A549 (cell line): ENCODE data around the gene ACYP2.

Experiments
- CBX8 ChIP-seq: fragments of 200-600 bp; sonication (generic); IDR thresholded peaks from 2 replicates; pipeline ENCODE4 v1.6.1; 2016
- CEBPB ChIP-seq, 2 experiments: fragments of >200 bp in 1 of 2; sonication (Bioruptor Twin) in 1 of 2; formaldehyde crosslinking in 1 of 2; IDR thresholded peaks; 2 replicates each; pipeline ENCODE4 v1.6.1; 2012 to 2016
- CHD4 ChIP-seq: fragments of 200-600 bp; sonication (generic); IDR thresholded peaks from 2 replicates; pipeline ENCODE4 v1.6.1; 2016; ENCODE audit warnings: antibody characterized with exemption, mild to moderate bottlenecking, borderline replicate concordance
- EP300 ChIP-seq, 2 experiments: fragments of >200 bp; sonication (Bioruptor Twin); formaldehyde crosslinking; IDR thresholded peaks; 2 replicates in 1 of 2; 3 replicates in 1 of 2; pipeline ENCODE4 v1.6.1; 2016 to 2017
- ESRRA ChIP-seq: fragments of 150-350 bp; IDR thresholded peaks from 2 replicates; pipeline ENCODE4 v1.6.1; 2014; ENCODE audit warnings: mild to moderate bottlenecking, low read length, borderline replicate concordance
- FOSL2 ChIP-seq, 2 experiments: fragments of 450-650 bp in 1 of 2; fragments of >200 bp in 1 of 2; sonication (Bioruptor Twin) in 1 of 2; formaldehyde crosslinking; IDR thresholded peaks; 2 replicates each; pipeline versions ENCODE4 v1.5.0 to v1.6.1; 2016 to 2020; ENCODE audit warnings: mild to moderate bottlenecking in 1 of 2, moderate library complexity in 1 of 2
- GATA3 ChIP-seq: IDR thresholded peaks from 2 replicates; pipeline ENCODE4 v1.6.1; 2012; ENCODE audit warnings: borderline replicate concordance
- JUNB ChIP-seq: fragments of >200 bp; sonication (Bioruptor Twin); formaldehyde crosslinking; IDR thresholded peaks from 2 replicates; pipeline ENCODE4 v1.6.1; 2016
- NR3C1 ChIP-seq: fragments of >200 bp; sonication (Bioruptor Twin); formaldehyde crosslinking; IDR thresholded peaks from 3 replicates; pipeline ENCODE4 v1.6.1; 2017
- PBX3 ChIP-seq: IDR thresholded peaks from 2 replicates; pipeline ENCODE4 v1.6.1; 2012
- POLR2A ChIP-seq: IDR thresholded peaks from 2 replicates; pipeline ENCODE4 v1.6.1; 2012; ENCODE audit warnings: mild to moderate bottlenecking, low read length
- RCOR1 ChIP-seq: fragments of 150-350 bp; IDR thresholded peaks from 2 replicates; pipeline ENCODE4 v1.6.1; 2014; ENCODE audit warnings: antibody characterized with exemption, low read length, low read depth
- SREBF2 ChIP-seq: fragments of 450-650 bp; IDR thresholded peaks from 2 replicates; pipeline ENCODE4 v1.6.1; 2014; ENCODE audit warnings: mild to moderate bottlenecking, moderate library complexity
- TF ChIP-seq, protein P1 (sequence below): fragments of >200 bp; sonication (Bioruptor Twin); formaldehyde crosslinking; IDR thresholded peaks from 3 replicates; pipeline ENCODE4 v1.5.1; 2016

DNA sequence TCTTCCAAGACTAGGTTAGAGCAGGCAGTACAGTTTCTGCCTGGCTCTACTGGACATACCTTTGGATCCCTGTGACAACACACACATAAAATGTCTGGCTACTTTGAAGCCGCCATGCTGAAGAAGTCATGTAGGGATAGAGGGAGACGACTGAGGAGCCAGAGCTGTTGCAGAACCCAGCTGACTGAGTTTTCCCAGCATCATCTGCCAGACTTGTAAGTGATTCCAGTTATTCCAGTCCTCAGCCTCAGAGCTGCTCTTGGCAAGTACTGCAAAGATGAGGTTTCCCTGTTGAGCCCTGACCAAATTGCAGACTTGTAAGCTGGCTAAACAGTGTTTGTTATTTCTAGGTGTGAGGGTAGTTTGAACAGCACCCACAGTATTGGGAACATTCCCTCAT lies 172.1 kb downstream of the ACYP2 start:
- TF ChIP-seq POLR2A = no peak
- TF ChIP-seq, protein P1, sequence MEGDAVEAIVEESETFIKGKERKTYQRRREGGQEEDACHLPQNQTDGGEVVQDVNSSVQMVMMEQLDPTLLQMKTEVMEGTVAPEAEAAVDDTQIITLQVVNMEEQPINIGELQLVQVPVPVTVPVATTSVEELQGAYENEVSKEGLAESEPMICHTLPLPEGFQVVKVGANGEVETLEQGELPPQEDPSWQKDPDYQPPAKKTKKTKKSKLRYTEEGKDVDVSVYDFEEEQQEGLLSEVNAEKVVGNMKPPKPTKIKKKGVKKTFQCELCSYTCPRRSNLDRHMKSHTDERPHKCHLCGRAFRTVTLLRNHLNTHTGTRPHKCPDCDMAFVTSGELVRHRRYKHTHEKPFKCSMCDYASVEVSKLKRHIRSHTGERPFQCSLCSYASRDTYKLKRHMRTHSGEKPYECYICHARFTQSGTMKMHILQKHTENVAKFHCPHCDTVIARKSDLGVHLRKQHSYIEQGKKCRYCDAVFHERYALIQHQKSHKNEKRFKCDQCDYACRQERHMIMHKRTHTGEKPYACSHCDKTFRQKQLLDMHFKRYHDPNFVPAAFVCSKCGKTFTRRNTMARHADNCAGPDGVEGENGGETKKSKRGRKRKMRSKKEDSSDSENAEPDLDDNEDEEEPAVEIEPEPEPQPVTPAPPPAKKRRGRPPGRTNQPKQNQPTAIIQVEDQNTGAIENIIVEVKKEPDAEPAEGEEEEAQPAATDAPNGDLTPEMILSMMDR = no peak
- no peak for TF ChIP-seq RCOR1
- no peak for TF ChIP-seq CEBPB (IDR thresholded peaks at IDR 0.05)
- no peak for TF ChIP-seq PBX3
- no peak for TF ChIP-seq CBX8
- TF ChIP-seq NR3C1 = no peak
- no peak for TF ChIP-seq SREBF2
- no peak for TF ChIP-seq GATA3
- TF ChIP-seq ESRRA = no peak
- TF ChIP-seq CHD4 = no peak
- no peak for TF ChIP-seq FOSL2 (IDR thresholded peaks at IDR 0.05)
- no peak for TF ChIP-seq FOSL2 (CRISPR knock-in tag; IDR thresholded peaks at IDR 0.05)
- TF ChIP-seq JUNB = no peak
- no peak for TF ChIP-seq EP300 (IDR thresholded peaks at IDR 0.05)
